NB4 (cell line): ENCODE measurements around the gene ASPHD1.

ENCODE experiments used
- POLR2A ChIP-seq: IDR thresholded peaks from 2 replicates; pipeline ENCODE4 v1.6.1; 2011; ENCODE audit warnings: mild to moderate bottlenecking; ENCODE audit not compliant: insufficient read length; ENCODE audit errors: extremely low read depth
- TF ChIP-seq, protein P1 (sequence below): IDR thresholded peaks from one replicate; pipeline ENCODE4 v1.5.1; 2012; ENCODE audit warnings: low read depth, low read length
- TF ChIP-seq, protein P2 (sequence below): IDR thresholded peaks from 2 replicates; pipeline ENCODE4 v1.6.1; 2011; ENCODE audit warnings: low read depth, low read length

DNA sequence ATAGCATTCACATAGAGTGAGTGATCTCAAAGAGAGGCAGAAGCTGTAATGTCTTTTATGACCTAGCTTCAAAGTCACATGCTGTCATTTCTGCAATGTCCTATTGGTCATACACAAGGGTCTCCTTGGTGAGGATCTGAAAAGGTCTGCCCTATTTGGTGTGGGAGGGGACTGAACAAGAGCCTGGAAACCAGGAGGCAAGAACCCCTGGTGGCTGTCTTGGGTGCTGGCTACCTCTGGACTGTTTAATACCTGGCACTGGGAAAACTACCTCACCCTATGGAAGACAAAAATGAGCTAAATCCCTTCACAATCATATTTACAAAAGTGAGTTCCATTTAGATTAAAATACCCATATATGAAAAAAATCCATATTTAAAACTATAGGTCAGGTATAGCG lies 16.7 kb downstream of the ASPHD1 start:
- TF ChIP-seq, protein P1, sequence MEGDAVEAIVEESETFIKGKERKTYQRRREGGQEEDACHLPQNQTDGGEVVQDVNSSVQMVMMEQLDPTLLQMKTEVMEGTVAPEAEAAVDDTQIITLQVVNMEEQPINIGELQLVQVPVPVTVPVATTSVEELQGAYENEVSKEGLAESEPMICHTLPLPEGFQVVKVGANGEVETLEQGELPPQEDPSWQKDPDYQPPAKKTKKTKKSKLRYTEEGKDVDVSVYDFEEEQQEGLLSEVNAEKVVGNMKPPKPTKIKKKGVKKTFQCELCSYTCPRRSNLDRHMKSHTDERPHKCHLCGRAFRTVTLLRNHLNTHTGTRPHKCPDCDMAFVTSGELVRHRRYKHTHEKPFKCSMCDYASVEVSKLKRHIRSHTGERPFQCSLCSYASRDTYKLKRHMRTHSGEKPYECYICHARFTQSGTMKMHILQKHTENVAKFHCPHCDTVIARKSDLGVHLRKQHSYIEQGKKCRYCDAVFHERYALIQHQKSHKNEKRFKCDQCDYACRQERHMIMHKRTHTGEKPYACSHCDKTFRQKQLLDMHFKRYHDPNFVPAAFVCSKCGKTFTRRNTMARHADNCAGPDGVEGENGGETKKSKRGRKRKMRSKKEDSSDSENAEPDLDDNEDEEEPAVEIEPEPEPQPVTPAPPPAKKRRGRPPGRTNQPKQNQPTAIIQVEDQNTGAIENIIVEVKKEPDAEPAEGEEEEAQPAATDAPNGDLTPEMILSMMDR = no peak
- no peak for TF ChIP-seq POLR2A
- TF ChIP-seq, protein P2, sequence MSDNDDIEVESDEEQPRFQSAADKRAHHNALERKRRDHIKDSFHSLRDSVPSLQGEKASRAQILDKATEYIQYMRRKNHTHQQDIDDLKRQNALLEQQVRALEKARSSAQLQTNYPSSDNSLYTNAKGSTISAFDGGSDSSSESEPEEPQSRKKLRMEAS = no peak
